HCT116 (cell line): ENCODE results near the gene KLHL25.

Experiments used
- EZH2 ChIP-seq: fragments of 200-600 bp; sonication (generic); IDR thresholded peaks from 2 replicates; pipeline ENCODE4 v1.6.1; 2017; ENCODE audit warnings: antibody characterized with exemption, mixed run types
- POLR2A ChIP-seq: IDR thresholded peaks from 2 replicates; pipeline ENCODE4 v1.7.0; 2011; ENCODE audit warnings: borderline replicate concordance; ENCODE audit not compliant: insufficient read depth, insufficient read length; ENCODE audit errors: extremely low read depth
- POLR2AphosphoS5 ChIP-seq: IDR thresholded peaks from 2 replicates; pipeline ENCODE4 v1.6.1; 2011; ENCODE audit warnings: mild to moderate bottlenecking, low read depth, low read length, moderate library complexity
- SP1 ChIP-seq: IDR thresholded peaks from 2 replicates; pipeline ENCODE4 v1.6.1; 2012; ENCODE audit warnings: low read depth
- TF ChIP-seq, protein P1 (sequence below), 3 experiments: fragments of 200-600 bp in 1 of 3; sonication (generic) in 1 of 3; IDR thresholded peaks in 2 of 3; conservative IDR thresholded peaks in 1 of 3; 2 replicates each; pipeline ENCODE4 v1.5.1; 2012 to 2017; ENCODE audit warnings: low read depth in 2 of 3, low read length in 2 of 3, antibody characterized with exemption in 1 of 3, borderline replicate concordance in 1 of 3, control low read depth in 1 of 3, mild to moderate bottlenecking in 1 of 3, mixed read lengths in 1 of 3, mixed run types in 1 of 3, moderate library complexity in 1 of 3; ENCODE audit not compliant: insufficient read depth in 1 of 3
- TF ChIP-seq, protein P2 (sequence below): IDR thresholded peaks from 2 replicates; pipeline ENCODE4 v1.6.1; 2012; ENCODE audit warnings: low read depth

DNA sequence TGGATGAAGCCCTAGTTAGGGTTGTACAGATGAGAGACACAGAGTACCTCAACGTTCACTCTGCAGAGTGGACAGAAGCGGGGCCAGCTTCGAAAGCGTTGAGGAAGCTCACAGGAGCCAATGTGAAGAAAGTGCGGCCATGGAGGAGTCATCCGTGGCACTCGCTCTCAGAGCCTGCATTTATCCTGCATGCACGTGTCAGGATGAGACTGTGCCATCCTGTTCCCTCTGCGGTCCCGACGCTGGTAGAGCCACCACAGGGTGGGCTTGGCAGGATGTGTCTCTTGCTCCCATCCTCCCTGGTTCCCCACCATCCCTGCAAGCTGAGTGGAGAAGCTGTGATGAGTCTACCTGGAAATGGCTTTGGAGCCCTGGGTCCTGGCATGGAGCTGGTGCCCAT lies 39.3 kb downstream of the KLHL25 start:
- TF ChIP-seq, protein P1, sequence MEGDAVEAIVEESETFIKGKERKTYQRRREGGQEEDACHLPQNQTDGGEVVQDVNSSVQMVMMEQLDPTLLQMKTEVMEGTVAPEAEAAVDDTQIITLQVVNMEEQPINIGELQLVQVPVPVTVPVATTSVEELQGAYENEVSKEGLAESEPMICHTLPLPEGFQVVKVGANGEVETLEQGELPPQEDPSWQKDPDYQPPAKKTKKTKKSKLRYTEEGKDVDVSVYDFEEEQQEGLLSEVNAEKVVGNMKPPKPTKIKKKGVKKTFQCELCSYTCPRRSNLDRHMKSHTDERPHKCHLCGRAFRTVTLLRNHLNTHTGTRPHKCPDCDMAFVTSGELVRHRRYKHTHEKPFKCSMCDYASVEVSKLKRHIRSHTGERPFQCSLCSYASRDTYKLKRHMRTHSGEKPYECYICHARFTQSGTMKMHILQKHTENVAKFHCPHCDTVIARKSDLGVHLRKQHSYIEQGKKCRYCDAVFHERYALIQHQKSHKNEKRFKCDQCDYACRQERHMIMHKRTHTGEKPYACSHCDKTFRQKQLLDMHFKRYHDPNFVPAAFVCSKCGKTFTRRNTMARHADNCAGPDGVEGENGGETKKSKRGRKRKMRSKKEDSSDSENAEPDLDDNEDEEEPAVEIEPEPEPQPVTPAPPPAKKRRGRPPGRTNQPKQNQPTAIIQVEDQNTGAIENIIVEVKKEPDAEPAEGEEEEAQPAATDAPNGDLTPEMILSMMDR (IDR thresholded peaks at IDR 0.05 in 2 of 3, conservative IDR thresholded peaks at IDR 0.05 in 1 of 3; ENCODE audit: borderline replicate concordance in 1 of 3, insufficient read depth in 1 of 3, low read depth in 2 of 3, low read length in 2 of 3) = no peak
- TF ChIP-seq POLR2A (no peak), POLR2AphosphoS5 (no peak), SP1 (no peak), EZH2 (no peak)
- TF ChIP-seq, protein P2, sequence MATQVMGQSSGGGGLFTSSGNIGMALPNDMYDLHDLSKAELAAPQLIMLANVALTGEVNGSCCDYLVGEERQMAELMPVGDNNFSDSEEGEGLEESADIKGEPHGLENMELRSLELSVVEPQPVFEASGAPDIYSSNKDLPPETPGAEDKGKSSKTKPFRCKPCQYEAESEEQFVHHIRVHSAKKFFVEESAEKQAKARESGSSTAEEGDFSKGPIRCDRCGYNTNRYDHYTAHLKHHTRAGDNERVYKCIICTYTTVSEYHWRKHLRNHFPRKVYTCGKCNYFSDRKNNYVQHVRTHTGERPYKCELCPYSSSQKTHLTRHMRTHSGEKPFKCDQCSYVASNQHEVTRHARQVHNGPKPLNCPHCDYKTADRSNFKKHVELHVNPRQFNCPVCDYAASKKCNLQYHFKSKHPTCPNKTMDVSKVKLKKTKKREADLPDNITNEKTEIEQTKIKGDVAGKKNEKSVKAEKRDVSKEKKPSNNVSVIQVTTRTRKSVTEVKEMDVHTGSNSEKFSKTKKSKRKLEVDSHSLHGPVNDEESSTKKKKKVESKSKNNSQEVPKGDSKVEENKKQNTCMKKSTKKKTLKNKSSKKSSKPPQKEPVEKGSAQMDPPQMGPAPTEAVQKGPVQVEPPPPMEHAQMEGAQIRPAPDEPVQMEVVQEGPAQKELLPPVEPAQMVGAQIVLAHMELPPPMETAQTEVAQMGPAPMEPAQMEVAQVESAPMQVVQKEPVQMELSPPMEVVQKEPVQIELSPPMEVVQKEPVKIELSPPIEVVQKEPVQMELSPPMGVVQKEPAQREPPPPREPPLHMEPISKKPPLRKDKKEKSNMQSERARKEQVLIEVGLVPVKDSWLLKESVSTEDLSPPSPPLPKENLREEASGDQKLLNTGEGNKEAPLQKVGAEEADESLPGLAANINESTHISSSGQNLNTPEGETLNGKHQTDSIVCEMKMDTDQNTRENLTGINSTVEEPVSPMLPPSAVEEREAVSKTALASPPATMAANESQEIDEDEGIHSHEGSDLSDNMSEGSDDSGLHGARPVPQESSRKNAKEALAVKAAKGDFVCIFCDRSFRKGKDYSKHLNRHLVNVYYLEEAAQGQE = no peak
